ENCODE data around the gene RBFOX1.

GRCh38 chr16:7405166-7405565, 72.5 kb downstream of the RBFOX1 start:
- TF ChIP-seq EZH2 (IDR thresholded peaks at IDR 0.05) = no peak
- no peak for TF ChIP-seq POLR2AphosphoS5 (IDR thresholded peaks at IDR 0.05; ENCODE audit: borderline replicate concordance, low read depth, low read length)
